Astrocyte (in vitro differentiated cells and primary cell): ENCODE measurements around the gene LRRC75A.

Source experiments
- EZH2 ChIP-seq: IDR thresholded peaks from 2 replicates; pipeline ENCODE4 v1.6.1; 2012; ENCODE audit warnings: mild to moderate bottlenecking, low read length, inconsistent platforms; ENCODE audit not compliant: insufficient read depth
- TF ChIP-seq, protein P1 (sequence below): IDR thresholded peaks from 2 replicates; pipeline ENCODE4 v1.5.1; 2011; ENCODE audit warnings: low read depth, mild to moderate bottlenecking, inconsistent platforms, low read length, moderate library complexity; ENCODE audit not compliant: insufficient read depth

DNA sequence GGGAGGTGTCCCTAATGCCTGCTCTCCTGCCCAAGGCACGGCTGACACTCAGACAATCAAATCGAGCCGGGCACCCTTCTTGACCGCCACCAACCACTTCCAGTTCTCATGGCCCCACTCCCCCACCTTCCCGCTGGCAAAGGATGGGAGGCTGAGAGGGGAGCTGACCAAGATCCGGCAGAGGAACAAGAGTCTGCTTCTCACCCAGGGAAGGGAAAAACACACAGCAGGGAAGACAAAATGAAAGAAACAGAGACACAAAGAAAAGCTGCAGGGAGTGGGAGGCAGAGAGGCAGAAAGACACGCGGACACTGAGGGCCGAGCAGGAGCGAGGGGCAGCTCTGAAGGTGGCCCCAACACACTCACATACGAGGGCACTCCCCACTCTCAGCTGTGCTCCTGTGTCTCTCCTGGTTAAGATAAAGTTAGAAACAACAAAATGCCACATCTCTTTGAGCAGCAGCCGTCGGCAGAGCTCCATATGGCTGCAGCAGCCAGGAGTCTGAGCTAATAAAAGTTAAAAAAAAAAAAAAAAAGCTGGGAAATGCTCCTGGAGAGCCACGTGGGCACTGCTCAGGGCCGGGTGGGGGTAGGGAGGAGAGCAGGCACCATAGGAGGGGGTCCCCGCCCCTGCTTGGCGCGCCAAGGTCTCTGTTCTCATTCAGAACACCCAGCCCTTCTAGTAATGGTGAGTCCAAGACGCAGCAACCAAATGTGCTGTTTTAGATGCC is 7.4 kb downstream of the LRRC75A start:
- TF ChIP-seq, protein P1, sequence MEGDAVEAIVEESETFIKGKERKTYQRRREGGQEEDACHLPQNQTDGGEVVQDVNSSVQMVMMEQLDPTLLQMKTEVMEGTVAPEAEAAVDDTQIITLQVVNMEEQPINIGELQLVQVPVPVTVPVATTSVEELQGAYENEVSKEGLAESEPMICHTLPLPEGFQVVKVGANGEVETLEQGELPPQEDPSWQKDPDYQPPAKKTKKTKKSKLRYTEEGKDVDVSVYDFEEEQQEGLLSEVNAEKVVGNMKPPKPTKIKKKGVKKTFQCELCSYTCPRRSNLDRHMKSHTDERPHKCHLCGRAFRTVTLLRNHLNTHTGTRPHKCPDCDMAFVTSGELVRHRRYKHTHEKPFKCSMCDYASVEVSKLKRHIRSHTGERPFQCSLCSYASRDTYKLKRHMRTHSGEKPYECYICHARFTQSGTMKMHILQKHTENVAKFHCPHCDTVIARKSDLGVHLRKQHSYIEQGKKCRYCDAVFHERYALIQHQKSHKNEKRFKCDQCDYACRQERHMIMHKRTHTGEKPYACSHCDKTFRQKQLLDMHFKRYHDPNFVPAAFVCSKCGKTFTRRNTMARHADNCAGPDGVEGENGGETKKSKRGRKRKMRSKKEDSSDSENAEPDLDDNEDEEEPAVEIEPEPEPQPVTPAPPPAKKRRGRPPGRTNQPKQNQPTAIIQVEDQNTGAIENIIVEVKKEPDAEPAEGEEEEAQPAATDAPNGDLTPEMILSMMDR, result no peak
- no peak for TF ChIP-seq EZH2
